ENCODE measurements around the gene POLG.

The POLG gene

GRCh38 chr15:89370120-89370977, 35.7 kb upstream of the POLG start:
- no peak for ATAC-seq

GRCh38 chr15:89369341-89369947, 34.8 kb upstream of the POLG start:
- ATAC-seq, result no peak

GRCh38 chr15:89368566-89369223, 34.1 kb upstream of the POLG start:
- no peak for ATAC-seq

GRCh38 chr15:89367485-89368451, 33.1 kb upstream of the POLG start:
- ATAC-seq, result peak; percentile 39 to 42

GRCh38 chr15:89366656-89367393, 32.2 kb upstream of the POLG start:
- no peak for ATAC-seq

- no peak for ATAC-seq
These were observed 30.9 kb upstream of the POLG start for GRCh38 chr15:89365462-89366065.

GRCh38 chr15:89364741-89365450, 30.3 kb upstream of the POLG start:
- no peak for ATAC-seq

- ATAC-seq, result no peak
These were observed 29.7 kb upstream of the POLG start for GRCh38 chr15:89364341-89364740.

GRCh38 chr15:89363770-89364169, 29.1 kb upstream of the POLG start:
- no peak for ATAC-seq

- no peak for ATAC-seq
These were observed 28.5 kb upstream of the POLG start for GRCh38 chr15:89363133-89363532.

GRCh38 chr15:89362203-89363101, 27.8 kb upstream of the POLG start:
- no peak for ATAC-seq

- peak; percentile 35 to 36 for ATAC-seq
These were observed 27.0 kb upstream of the POLG start for GRCh38 chr15:89361451-89362202.

GRCh38 chr15:89360294-89360971, 25.8 kb upstream of the POLG start:
- ATAC-seq, result no peak

GRCh38 chr15:89359471-89360293, 25.1 kb upstream of the POLG start:
- ATAC-seq, result no peak

GRCh38 chr15:89358755-89359439, 24.3 kb upstream of the POLG start:
- peak; percentile 90 to 91 for ATAC-seq

GRCh38 chr15:89358435-89358754, 23.8 kb upstream of the POLG start:
- no peak for ATAC-seq

Data from activated CD4-positive, CD25-positive, alpha-beta regulatory T cell treated with anti-CD3 and anti-CD28 coated beads, Interleukin-2, amount 50 U/mL, for 24 hours (primary cell).